Uterine smooth muscle cell (primary cell): Measurements from ENCODE around the gene CD248. TPM values are rescaled to one million over a fixed set of nuclear protein-coding genes. Genes with fewer than 3 reads are reported as not detected.

Experiments
- total RNA-seq: library from RNA; depleted of rRNA; stranded (reverse); fragments of >200 nt; gene quantifications from 2 replicates; pipeline ENCODE4 v1.2.3, GENCODE V29; 2014

Gene CD248, protein sequence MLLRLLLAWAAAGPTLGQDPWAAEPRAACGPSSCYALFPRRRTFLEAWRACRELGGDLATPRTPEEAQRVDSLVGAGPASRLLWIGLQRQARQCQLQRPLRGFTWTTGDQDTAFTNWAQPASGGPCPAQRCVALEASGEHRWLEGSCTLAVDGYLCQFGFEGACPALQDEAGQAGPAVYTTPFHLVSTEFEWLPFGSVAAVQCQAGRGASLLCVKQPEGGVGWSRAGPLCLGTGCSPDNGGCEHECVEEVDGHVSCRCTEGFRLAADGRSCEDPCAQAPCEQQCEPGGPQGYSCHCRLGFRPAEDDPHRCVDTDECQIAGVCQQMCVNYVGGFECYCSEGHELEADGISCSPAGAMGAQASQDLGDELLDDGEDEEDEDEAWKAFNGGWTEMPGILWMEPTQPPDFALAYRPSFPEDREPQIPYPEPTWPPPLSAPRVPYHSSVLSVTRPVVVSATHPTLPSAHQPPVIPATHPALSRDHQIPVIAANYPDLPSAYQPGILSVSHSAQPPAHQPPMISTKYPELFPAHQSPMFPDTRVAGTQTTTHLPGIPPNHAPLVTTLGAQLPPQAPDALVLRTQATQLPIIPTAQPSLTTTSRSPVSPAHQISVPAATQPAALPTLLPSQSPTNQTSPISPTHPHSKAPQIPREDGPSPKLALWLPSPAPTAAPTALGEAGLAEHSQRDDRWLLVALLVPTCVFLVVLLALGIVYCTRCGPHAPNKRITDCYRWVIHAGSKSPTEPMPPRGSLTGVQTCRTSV
- 97.4 and 103 TPM in 2 replicates for total RNA-seq

GRCh38 chr11:66316849-66317251 lies at the start of gene CD248:
TSS of gene CD248 (minus strand) at chr11:66317044. CDS start at chr11:66317027, 17 bp downstream.

GRCh38 chr11:66347425-66348276 lies 30.8 kb upstream of the CD248 start, which contains the start of gene B4GAT1:
TSS of gene B4GAT1 (minus strand) at chr11:66347629. CDS start at chr11:66347545, 84 bp downstream.

GRCh38 chr11:66344550-66345315 lies 27.9 kb upstream of the CD248 start, which contains the start of gene BRMS1:
TSS of gene BRMS1 (minus strand) at chr11:66345104. CDS start at chr11:66342234, 2,870 bp downstream.

DNA sequence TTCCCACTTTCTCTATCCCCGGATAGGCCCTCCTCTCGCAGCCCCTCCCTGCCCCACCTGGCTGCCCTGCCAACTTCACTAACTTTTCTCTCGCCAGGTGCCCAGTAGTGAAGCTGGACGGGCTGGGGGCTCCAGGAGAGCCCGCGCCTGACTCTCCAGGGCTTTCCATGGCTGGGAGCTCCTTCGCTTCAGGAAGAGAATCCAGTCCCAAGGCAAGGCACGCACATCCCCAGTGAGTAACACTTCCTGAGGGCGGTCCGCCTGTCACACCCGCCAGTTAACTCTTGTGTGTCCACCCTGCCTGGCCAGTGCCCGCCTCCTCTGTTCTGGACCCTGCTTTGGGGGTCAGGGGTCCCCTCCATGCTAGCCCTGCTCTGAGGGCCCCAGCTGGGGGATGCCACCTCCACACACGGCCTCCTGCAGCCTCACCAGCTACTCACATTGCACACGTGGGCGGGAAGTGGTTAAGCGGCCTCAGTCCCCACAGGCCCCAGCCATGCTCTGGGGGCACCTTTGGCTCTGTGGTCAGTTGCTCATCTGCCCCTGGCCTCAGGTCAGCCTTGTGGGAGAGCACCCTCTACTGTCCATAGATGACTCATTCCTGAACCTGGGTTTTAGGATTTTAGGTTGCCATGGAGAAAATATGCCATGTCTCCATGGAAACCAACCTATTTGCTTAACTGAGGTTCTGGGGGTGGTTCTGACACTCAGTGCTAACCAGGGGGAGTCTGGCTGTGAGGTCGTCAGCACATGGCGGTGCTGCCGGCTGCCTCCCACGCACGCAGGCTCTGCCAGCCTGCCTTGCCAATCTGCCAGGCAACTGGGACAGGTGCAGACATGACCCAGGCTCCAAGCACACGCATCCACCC lies 19.6 kb upstream of the CD248 start, which contains the start of gene RIN1:
Gene RIN1, minus strand, starts transcription at position 201 of the 869 bp plus-strand sequence. Its CDS starts 32 bp downstream, at position 169.

DNA sequence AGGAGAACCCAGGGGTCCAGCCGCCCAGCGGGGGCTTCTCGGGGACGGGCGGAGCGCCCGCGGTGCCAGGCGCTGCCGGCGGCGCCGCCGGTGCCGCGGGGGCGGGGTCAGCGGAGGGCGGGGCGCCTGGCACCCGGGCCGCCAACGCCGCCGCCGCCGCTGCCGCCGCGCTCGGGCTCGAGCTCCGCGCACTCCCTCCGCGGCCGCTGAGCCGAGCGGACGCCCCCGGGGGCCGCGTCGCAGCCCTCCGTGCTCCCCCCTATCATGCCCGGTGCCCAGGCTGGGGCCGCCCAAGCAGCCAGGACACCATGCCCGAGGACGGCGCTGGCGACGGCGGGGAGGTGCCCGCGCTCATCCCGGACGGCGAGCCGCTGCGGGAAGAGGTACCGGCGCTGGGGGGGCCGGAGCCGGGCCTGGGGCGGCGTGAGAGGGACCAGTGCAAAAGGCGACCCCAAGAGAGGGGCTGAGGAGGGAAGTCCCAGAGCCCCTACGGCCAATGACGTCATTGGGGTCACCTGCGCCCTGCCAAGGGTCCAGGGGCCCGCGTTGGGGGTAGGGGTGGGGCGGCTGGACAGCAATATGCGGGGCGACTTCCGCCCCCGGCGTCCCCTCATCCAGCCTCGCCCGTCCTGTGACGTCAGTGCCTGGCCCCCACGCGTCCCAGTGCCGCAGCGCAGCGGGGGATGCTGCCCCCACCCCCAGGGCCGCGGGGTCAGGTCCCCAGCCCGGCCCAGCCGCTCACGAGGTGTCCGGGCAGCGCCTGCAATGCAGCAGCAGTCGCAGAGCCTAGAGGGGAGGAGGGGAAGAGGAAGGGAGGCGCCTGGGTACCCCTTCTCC lies 24.9 kb downstream of the CD248 start, which contains the start of gene TMEM151A:
Gene TMEM151A, plus strand, starts transcription at position 189 of the 837 bp plus-strand sequence. Its CDS starts 120 bp downstream, at position 309.

GRCh38 chr11:66288671-66289547 lies 27.9 kb downstream of the CD248 start, which contains the start of gene YIF1A:
TSS of gene YIF1A (minus strand) at chr11:66289143. CDS start at chr11:66288985, 158 bp downstream.

GRCh38 chr11:66277471-66278362 lies 39.1 kb downstream of the CD248 start, which contains the start of gene CNIH2:
TSS of gene CNIH2 (plus strand) at chr11:66278175. CDS start at chr11:66278457, 282 bp downstream.

DNA sequence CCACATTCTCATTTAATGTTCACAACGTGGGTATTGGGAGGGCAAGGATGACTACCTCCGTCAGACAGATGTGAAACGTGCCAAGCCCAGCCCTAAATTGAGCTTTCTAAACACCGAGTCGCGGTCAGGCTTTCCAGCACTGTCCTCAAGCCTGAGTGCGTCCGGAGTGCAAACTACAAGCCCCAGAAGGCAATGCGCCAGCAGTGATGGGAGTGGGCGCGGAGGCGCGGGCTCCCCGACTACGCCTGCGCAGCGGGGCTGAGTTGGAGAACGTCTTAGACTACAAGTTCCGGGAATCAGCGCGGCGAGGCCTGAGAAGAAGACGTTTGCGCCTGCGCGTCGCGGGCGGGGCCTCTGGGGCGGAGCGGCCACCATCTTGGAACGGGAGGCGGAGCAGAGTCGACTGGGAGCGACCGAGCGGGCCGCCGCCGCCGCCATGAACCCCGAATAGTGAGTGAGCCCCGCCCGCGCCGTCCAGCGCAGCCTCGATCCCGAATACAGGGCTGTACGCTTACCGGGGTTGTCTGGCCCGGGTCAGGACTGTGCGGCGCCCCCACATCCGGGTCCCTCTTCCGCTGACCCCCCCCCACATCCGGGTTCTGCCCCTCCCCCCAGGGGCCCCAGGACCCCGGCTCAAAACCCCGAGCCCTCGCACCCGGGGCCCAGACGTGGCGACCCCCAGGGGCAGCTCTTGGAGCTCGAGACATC lies 48.4 kb downstream of the CD248 start, which contains the start of gene RAB1B:
Gene RAB1B, plus strand, starts transcription at position 396 of the 708 bp plus-strand sequence. Its CDS starts 41 bp downstream, at position 437.

Other genes with a start within 250 kb of the CD248 start
- 25.8 and 34.7 TPM in 2 replicates for gene PACS1, start 246.8 kb downstream of the CD248 start, total RNA-seq
- gene KLC2, start 59.3 kb downstream of the CD248 start, total RNA-seq: 27.3 and 28.5 TPM in 2 replicates
- 74.4 and 83.9 TPM in 2 replicates for gene RAB1B, start 48.4 kb downstream of the CD248 start, total RNA-seq
- gene CNIH2, start 38.9 kb downstream of the CD248 start, total RNA-seq: 0.11 and 0.25 TPM in 2 replicates
- gene YIF1A, start 27.9 kb downstream of the CD248 start, total RNA-seq: 185 and 214 TPM in 2 replicates
- under 0.01 and 0.11 TPM in 2 replicates for gene TMEM151A, start 25.1 kb downstream of the CD248 start, total RNA-seq
- gene RIN1, start 19.4 kb upstream of the CD248 start, total RNA-seq: 32.5 and 58.7 TPM in 2 replicates
- gene BRMS1, start 28.1 kb upstream of the CD248 start, total RNA-seq: 45.5 and 73.5 TPM in 2 replicates
- 40.7 and 55.1 TPM in 2 replicates for gene B4GAT1, start 30.6 kb upstream of the CD248 start, total RNA-seq
- gene SLC29A2, start 54.7 kb upstream of the CD248 start, total RNA-seq: 0.11 and 0.37 TPM in 2 replicates
- not detected in 2 replicates for gene NPAS4, start 104.0 kb upstream of the CD248 start, total RNA-seq
- 49.9 and 55.0 TPM in 2 replicates for gene MRPL11, start 121.8 kb upstream of the CD248 start, total RNA-seq
- 14.7 and 19.4 TPM in 2 replicates for gene PELI3, start 149.9 kb upstream of the CD248 start, total RNA-seq
- 50.4 and 56.9 TPM in 2 replicates for gene DPP3, start 163.4 kb upstream of the CD248 start, total RNA-seq
- 29.2 and 32.6 TPM in 2 replicates for gene BBS1, start 193.6 kb upstream of the CD248 start, total RNA-seq
- gene ZDHHC24, start 229.0 kb upstream of the CD248 start, total RNA-seq: 11.4 and 15.9 TPM in 2 replicates
- under 0.01 TPM in 1 of 2 replicates, not detected in the other for gene ACTN3, start 229.9 kb upstream of the CD248 start, total RNA-seq